Measurements from ENCODE around the gene DDX3X. TPM values are rescaled to one million over a fixed set of nuclear protein-coding genes. Genes with fewer than 3 reads are reported as not detected.
"Not testable (repeated sequence)": the region's sequence is repeated elsewhere in the genome, so short reads cannot be mapped to it uniquely, and the experiment has no call there.

The DDX3X gene
- total RNA-seq, 2 experiments from 2014 or later, result 181 to 227 TPM

- Mint-ChIP-seq H3K36me3 (ENCODE audit: low read depth) (peaks cover 49% of the 10 kb centered on the region), H3K27me3 (no peaks in the 10 kb centered on the region), H3K4me1 (peaks cover 35% of the 10 kb centered on the region), H3K27ac (no peak overlapping the region), H3K9me3 (no peaks in the 10 kb centered on the region), H3K4me3 (no peak overlapping the region)
- POLR2A ChIA-PET, result no interaction called here
- CTCF ChIA-PET, result no interaction called here
- DNase-seq, result no peak
These were observed 17.1 kb downstream of the DDX3X start for GRCh38 chrX:41350976-41351569.

GRCh38 chrX:41351923-41352322 is 18.0 kb downstream of the DDX3X start:
- DNase-seq, result no peak
- no peak overlapping the region for H3K4me3 Mint-ChIP-seq
- no peaks in the 10 kb centered on the region for H3K27me3 Mint-ChIP-seq
- POLR2A ChIA-PET, result no interaction called here
- no peak overlapping the region for H3K27ac Mint-ChIP-seq
- CTCF ChIA-PET, result interaction anchor here (1.2 kb wide), 1 partner anchor 13 kb away, joined by 3 read pairs; no protein-coding TSS in a partner anchor
- no peaks in the 10 kb centered on the region for H3K9me3 Mint-ChIP-seq
- peaks cover 43% of the 10 kb centered on the region for H3K36me3 Mint-ChIP-seq (ENCODE audit: low read depth)
- peaks cover 33% of the 10 kb centered on the region for H3K4me1 Mint-ChIP-seq

GRCh38 chrX:41352329-41352838 is 18.4 kb downstream of the DDX3X start:
- Mint-ChIP-seq H3K36me3 (ENCODE audit: low read depth) (peaks cover 38% of the 10 kb centered on the region), H3K9me3 (no peaks in the 10 kb centered on the region), H3K4me1 (peaks cover 31% of the 10 kb centered on the region)

GRCh38 chrX:41353985-41354384 is 20.0 kb downstream of the DDX3X start:
- POLR2A ChIA-PET, result no interaction called here
- Mint-ChIP-seq H3K4me3 (no peak overlapping the region), H3K27me3 (no peaks in the 10 kb centered on the region), H3K9me3 (no peaks in the 10 kb centered on the region), H3K27ac (no peak overlapping the region), H3K36me3 (ENCODE audit: low read depth) (peaks cover 22% of the 10 kb centered on the region), H3K4me1 (peaks cover 31% of the 10 kb centered on the region)
- CTCF ChIA-PET, result interaction anchor here (1.7 kb wide), 1 partner anchor 9 kb away, joined by 4 read pairs; no protein-coding TSS in a partner anchor
- no peak for DNase-seq

More at GRCh38 chrX:41352329-41352838, 18.4 kb downstream of the DDX3X start:
- CTCF ChIA-PET, result interaction anchor here (1.1 to 1.2 kb wide), 2 partner anchors 10 to 12 kb away, joined by 3 read pairs; no protein-coding TSS in a partner anchor
- Mint-ChIP-seq H3K4me3 (no peak overlapping the region), H3K27me3 (no peaks in the 10 kb centered on the region), H3K27ac (no peak overlapping the region)
- POLR2A ChIA-PET, result no interaction called here
- no peak for DNase-seq

- no peak overlapping the region for H3K27ac Mint-ChIP-seq
- H3K4me1 Mint-ChIP-seq, result peaks cover 4% of the 10 kb centered on the region
- H3K4me3 Mint-ChIP-seq, result no peak overlapping the region
- H3K36me3 Mint-ChIP-seq (ENCODE audit: low read depth), result no peaks in the 10 kb centered on the region
- no peaks in the 10 kb centered on the region for H3K9me3 Mint-ChIP-seq
- ChIA-PET POLR2A (no interaction called here), CTCF (interaction anchor here (1.7 kb wide), 1 partner anchor 10 kb away, joined by 5 read pairs; no protein-coding TSS in a partner anchor)
- H3K27me3 Mint-ChIP-seq, result no peaks in the 10 kb centered on the region
- DNase-seq, result no peak
These were observed 35.2 kb downstream of the DDX3X start for GRCh38 chrX:41369152-41369551.

DNA sequence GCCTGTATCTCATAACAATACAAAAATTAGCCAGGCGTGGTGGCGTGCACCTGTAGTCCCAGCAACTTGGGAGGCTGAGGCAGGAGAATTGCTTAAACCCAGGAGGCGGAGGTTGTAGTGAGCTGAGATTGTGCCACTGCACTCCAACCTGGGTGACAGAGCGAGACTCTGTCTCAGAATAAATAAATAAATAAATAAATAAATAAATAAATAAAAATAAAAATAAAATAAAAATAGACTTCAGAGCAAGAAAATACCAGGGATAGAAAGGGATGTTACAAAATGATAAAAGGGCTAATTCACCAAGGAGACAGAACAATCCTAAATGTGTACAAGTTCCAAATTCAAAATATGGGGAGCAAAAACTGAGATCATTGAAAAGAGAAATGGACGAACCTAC is 37.6 kb downstream of the DDX3X start:
- H3K27ac Mint-ChIP-seq; H3K9me3 Mint-ChIP-seq; H3K4me3 Mint-ChIP-seq; POLR2A ChIA-PET; H3K27me3 Mint-ChIP-seq; DNase-seq; CTCF ChIA-PET; H3K4me1 Mint-ChIP-seq; H3K36me3 Mint-ChIP-seq (ENCODE audit: low read depth): not testable (repeated sequence)

GRCh38 chrX:41373989-41374606 is 40.1 kb downstream of the DDX3X start:
- no peaks in the 10 kb centered on the region for H3K36me3 Mint-ChIP-seq (ENCODE audit: low read depth)
- no peaks in the 10 kb centered on the region for H3K27me3 Mint-ChIP-seq
- no peak overlapping the region for H3K4me3 Mint-ChIP-seq
- CTCF ChIA-PET, result interaction anchor here (1.0 kb wide), 1 partner anchor 39 kb away, joined by 3 read pairs; no protein-coding TSS in a partner anchor
- H3K9me3 Mint-ChIP-seq, result no peaks in the 10 kb centered on the region
- no peak for DNase-seq
- no peak overlapping the region for H3K27ac Mint-ChIP-seq
- POLR2A ChIA-PET, result no interaction called here
- peaks cover 7% of the 10 kb centered on the region for H3K4me1 Mint-ChIP-seq

DNA sequence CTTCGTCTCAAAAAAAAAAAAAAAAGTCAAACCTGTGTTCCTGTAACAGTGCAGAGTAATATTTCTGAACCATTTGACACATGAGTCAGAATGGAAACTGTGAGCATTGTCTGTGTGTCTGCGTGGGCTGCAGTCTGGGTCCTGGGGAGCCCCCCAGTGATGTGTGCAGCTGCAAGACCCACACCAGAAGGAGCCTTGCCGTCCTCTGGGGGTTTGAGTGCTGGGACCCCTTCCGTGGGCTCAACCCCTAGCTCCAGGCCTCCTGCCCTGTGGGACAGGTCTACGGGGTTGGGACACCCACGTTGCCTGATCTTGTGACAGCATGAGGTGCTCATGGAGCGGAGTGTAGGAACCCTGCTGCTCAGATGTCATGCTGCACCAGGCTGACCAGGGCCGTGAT is 43.7 kb downstream of the DDX3X start:
- no peak for DNase-seq
- CTCF ChIA-PET, result interaction anchor here (0.6 kb wide), 2 partner anchors 21 to 96 kb away, joined by 3 read pairs; no protein-coding TSS in a partner anchor
- H3K9me3 Mint-ChIP-seq, result no peaks in the 10 kb centered on the region
- no peaks in the 10 kb centered on the region for H3K27me3 Mint-ChIP-seq
- peaks cover 8% of the 10 kb centered on the region for H3K4me1 Mint-ChIP-seq
- no peak overlapping the region for H3K27ac Mint-ChIP-seq
- H3K36me3 Mint-ChIP-seq (ENCODE audit: low read depth), result no peaks in the 10 kb centered on the region
- no peak overlapping the region for H3K4me3 Mint-ChIP-seq
- POLR2A ChIA-PET, result no interaction called here

DNA sequence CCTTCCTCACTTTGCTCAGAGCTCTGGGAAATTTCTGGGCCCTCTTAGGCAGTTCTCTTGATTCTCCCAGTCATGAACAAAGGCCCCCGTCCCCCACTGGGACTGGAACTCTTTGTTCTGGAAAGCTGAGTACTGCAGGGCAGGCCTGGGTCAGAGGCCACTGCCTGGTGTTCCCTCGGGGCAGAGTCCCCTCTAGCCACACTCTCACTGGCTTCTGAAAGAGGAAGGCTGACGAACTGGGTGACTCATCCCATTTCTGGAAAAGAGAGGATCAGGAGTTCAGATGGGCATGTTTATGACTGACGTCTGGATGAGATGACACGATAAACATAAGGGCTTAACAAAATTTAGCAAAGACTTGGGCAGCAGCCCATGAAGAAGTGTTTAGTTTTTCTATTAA is 47.7 kb downstream of the DDX3X start:
- H3K27ac Mint-ChIP-seq, result no peak overlapping the region
- POLR2A ChIA-PET, result no interaction called here
- CTCF ChIA-PET, result interaction anchor here (1.2 kb wide), 1 partner anchor 19 kb away, joined by 3 read pairs; no protein-coding TSS in a partner anchor
- DNase-seq, result no peak
- H3K4me1 Mint-ChIP-seq, result peaks cover 24% of the 10 kb centered on the region
- H3K27me3 Mint-ChIP-seq, result no peaks in the 10 kb centered on the region
- no peaks in the 10 kb centered on the region for H3K9me3 Mint-ChIP-seq
- H3K36me3 Mint-ChIP-seq (ENCODE audit: low read depth), result peaks cover 5% of the 10 kb centered on the region
- H3K4me3 Mint-ChIP-seq, result no peak overlapping the region

GRCh38 chrX:41382714-41383645 is 49.0 kb downstream of the DDX3X start:
- Mint-ChIP-seq H3K27me3 (no peaks in the 10 kb centered on the region), H3K27ac (peak overlapping the region; percentile 94), H3K9me3 (no peaks in the 10 kb centered on the region), H3K36me3 (ENCODE audit: low read depth) (peaks cover 5% of the 10 kb centered on the region), H3K4me1 (peaks cover 20% of the 10 kb centered on the region), H3K4me3 (peak overlapping the region; percentile 53)
- DNase-seq, result peak; percentile 52
- CTCF ChIA-PET, result interaction anchor here (0.7 to 1.4 kb wide), 5 partner anchors 20 to 57 kb away, joined by 3 to 6 read pairs (median 3); no protein-coding TSS in a partner anchor
- POLR2A ChIA-PET, result interaction anchor here (0.6 to 1.1 kb wide), 2 partner anchors 22 to 109 kb away, joined by 3 read pairs; no protein-coding TSS in a partner anchor

DNA sequence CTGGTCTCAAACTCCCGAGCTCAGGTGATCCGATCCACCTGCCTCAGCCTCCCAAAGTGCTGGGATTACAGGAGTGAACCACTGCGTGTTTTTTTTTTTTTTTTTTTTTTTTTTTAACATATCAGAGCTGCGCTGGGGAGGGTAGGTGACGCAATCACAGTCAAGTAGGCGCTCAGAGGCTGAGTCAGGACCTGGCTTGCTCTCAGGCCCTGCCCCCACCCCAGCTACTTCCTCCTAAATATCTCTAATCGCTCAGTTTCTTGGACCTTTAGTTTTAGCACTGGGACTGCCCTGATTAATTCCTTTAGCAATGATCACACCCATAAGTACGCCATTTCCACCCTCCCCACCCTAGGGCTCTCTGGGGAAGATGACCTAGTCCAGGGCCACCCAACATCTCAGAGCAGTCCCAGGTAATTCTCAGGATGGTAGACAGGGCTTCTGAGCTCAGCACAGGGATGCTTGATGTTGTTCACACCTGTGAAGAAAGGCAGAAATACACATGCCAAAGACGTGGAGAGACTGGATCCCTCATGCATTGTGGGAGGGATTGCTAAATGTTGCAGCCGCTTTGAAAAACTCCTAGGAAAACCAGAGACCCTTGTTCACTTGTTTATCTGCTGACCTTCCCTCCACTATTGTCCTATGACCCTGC is 50.2 kb downstream of the DDX3X start:
- peak overlapping the region; percentile 84 for H3K27ac Mint-ChIP-seq
- DNase-seq, result peak; percentile 57
- peaks cover 20% of the 10 kb centered on the region for H3K4me1 Mint-ChIP-seq
- H3K4me3 Mint-ChIP-seq, result no peak overlapping the region
- no peaks in the 10 kb centered on the region for H3K27me3 Mint-ChIP-seq
- no peaks in the 10 kb centered on the region for H3K9me3 Mint-ChIP-seq
- ChIA-PET CTCF (interaction anchor here (1.3 to 1.4 kb wide), 2 partner anchors 19 to 24 kb away, joined by 3 to 6 read pairs; no protein-coding TSS in a partner anchor), POLR2A (interaction anchor here (1.1 kb wide), 1 partner anchor 110 kb away, joined by 3 read pairs; no protein-coding TSS in a partner anchor)
- peaks cover 5% of the 10 kb centered on the region for H3K36me3 Mint-ChIP-seq (ENCODE audit: low read depth)

Measured in activated CD4-positive, alpha-beta T cell treated with anti-CD3 and anti-CD28 coated beads, Interleukin-2, amount 10 ng/mL, durations not matched to agents 7 days and 5 days (primary cell).